GM21423 (cell line): Measurements from ENCODE around the gene PLTP.

ENCODE experiments used
- ATAC-seq: cut with Tn5 transposase; IDR thresholded peaks from one replicate; pipeline ENCODE4 v1.9.1; 2021; ENCODE audit warnings: mild to moderate bottlenecking, moderate library complexity; ENCODE audit not compliant: unreplicated experiment

The PLTP gene

GRCh38 chr20:45921337-45922189 lies 9.6 kb upstream of the PLTP start:
- ATAC-seq, result no peak

DNA sequence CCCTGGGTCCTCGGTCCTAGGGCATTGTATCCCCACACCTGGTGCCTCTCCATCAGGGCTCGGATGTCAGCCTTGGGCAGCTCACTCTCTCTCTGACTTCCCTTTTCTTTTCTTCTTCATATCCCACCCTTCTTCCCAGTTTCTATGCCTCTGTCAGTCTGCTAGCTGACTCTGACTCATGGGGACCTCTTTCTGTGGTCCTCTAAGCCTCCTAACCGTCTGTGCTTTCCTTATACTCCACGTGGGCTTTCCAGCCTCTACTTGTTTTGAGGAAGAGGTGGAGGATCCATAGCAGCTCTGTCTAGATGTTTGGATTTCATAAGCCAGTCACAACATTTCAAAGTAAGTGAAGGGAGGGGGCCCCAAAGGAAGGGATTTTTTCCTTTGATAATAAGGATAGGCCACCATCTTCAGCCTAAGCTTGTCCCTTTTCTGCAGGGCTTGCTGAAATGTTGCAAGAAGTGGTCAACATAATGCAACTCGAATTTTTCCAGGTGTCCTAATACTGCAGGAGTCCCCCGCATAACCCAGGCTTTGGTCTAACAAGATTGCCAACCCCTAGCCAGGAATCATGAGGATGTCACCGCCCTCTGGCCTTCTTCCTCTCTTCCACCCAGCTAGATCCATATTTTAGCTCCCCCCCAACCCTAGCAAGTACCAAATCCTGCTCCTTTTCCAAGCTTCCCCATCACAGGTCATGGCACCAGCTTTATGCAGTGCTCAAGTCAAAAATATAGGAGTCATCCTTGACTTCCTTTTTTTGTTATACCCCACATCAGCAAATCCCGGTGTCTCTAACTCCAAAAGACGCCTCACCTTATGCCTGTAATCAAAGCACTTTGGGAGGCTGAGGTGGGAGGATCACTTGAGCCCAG lies 8.7 kb upstream of the PLTP start:
- no peak for ATAC-seq

- ATAC-seq, result no peak
Observed at GRCh38 chr20:45919542-45920399, 7.8 kb upstream of the PLTP start.

- ATAC-seq, result no peak
Observed at GRCh38 chr20:45918779-45919537, 7.0 kb upstream of the PLTP start.

DNA sequence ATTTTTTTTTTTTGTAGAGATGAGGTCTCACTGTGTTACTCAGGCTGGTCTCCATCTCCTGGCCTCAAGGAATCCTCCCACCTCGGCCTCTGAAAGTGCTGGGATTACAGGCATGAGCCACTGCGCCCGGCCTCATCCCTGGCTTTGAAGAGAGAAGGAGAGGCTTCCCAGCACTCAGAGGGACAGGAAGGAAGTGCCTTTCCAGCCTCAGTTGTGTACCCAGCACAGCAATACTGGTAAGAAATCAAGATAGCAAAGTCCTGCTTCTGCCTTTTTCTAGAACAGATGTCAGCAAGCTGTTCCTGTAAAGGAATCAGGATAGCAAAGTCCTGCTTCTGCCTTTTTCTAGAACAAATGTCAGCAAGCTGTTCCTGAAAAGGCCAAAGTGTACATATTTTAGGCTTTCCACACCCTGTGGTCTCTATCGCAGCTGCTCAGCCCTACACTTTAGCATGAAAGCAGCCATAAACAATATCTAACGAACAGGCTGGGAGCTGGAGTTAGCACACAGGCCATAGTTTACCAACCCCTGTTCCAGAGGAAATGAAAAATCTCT lies 6.3 kb upstream of the PLTP start:
- no peak for ATAC-seq

DNA sequence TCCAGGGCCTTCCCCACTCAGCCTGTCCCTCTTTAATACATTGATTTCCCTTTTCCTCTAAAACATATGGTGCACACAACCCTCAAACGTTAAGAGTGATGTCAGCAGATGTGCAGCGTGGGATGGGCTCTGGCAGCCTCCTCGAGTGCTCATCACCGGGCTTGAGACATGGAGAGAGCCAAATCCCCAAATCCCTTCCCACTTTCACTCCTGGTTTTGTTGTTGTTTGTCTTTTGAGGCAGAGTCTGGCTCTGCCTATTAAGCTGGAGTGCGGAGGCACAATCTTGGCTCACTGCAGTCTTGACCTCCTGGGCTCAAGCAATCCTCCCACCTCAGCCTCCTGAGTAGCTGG lies 5.8 kb upstream of the PLTP start:
- ATAC-seq, result no peak

GRCh38 chr20:45913116-45913515 lies 1.2 kb upstream of the PLTP start:
- ATAC-seq, result no peak

- ATAC-seq, result no peak
Observed at GRCh38 chr20:45912344-45912682, 358 bp upstream of the PLTP start.

- peak; percentile 94 for ATAC-seq
Observed at GRCh38 chr20:45910670-45911485, 1.1 kb downstream of the PLTP start.

DNA sequence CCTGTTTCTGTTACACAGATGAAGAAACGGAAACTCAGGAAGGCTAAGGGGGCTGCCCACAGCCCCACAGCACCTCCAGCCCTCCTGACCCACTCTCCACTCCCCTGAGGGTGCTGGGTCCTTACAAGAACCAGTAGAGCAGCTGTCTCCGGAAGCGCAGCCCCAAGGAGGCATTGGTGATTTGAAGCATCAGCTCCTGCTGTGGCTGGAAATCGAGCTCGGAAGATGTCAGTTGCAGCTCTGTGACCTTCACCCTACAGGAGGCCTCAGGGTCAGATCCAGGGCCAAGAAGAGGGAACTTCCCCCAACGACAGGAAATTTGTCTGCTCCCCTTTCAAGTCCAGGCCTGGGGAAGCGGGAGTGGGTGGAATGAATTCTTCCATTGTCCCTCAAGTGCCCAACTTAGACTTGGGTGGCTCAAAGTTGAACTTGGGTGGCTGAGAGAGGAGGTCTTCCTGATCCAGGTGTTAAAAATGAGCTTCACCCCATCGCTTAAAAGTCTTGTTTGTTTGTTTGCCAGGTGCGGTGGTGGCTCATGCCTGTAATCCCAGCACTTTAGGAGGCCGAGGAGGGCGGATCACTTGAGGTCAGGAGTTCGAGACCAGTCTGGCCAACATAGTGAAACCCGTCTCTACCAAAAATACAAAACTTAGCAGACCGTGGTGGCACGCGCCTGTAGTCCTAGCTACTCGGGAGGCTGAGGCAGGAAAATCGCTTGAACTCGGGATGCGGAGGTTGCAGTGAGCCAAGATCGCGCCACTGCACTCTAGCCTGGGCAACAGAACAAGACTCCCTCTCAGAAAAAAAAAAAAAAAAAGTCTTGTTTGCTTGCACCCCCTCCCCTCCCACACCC lies 1.9 kb downstream of the PLTP start:
- ATAC-seq, result no peak

GRCh38 chr20:45909336-45909808 lies 2.6 kb downstream of the PLTP start:
- ATAC-seq, result no peak

- no peak for ATAC-seq
Observed at GRCh38 chr20:45908084-45908483, 3.9 kb downstream of the PLTP start.

- ATAC-seq, result no peak
Observed at GRCh38 chr20:45907219-45907948, 4.6 kb downstream of the PLTP start.

DNA sequence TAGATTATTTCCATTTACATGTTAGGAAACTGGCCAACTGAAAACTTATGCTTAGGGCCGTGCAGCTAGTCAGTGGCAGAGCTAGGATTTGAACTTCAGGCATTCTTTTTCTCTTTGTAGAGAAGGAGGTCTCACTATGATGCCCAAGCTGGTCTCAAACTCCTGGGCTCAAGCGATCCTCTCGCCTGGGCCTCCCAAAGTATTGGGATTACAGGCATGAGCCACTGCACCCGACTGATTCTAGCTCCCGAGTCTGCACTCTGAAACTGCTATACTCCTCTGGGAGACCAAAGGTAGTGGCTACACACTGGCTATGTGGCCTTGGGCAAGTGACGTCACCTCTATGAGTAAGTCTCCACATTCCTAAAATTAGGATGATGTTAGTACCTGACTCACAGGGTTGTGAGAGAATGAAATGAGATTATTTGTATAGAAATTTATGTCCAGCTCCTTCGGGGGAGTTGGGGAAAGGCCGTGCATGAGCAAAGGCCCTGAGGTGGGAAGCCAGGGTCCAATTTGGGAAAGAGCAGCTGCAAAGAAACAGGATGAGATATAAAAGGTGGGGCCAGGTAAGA lies 6.4 kb downstream of the PLTP start:
- ATAC-seq, result no peak

DNA sequence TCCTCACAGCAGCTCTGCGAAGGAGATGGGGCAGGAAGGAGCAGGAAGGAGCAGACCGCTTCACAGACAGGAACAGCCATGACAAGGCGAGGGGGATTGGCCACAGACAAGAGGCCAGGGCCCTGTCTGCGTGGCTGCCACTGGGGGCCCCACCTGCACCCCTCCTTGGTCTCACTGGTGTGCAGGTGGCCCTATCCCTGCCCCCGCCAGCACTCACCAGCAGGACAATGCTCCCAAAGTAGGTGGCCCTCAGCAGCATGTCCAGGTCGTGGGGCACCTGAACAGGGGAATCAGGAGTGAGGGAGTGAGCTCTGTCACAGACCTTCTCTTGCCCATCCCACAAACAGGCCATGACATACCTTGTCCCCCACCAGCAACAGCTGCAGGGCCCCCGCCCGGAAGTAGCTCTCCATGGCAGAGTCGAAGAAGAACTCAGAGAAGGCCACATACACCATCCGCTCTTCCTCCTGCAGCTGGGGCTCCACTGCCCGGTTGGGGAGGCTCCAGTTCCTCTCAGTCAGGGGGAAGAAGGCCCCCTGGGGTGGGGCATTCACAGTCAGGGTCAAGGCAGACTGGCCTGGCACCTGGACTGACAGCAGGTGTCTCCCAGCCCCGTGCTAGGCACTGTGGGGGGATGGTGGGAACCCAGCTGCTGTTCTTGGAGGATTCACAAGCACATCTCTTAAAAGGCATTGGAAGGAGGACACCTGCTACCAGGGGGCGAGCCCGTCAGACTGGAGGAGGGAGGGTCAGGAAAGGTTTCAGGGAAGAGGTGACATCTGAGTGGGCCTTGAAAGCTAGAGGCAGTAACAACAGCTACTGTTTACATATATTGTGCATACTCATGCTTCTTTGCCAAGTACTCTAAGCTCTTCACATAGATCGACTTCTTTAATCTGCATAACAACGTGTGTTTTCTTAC lies 7.1 kb downstream of the PLTP start:
- no peak for ATAC-seq

- no peak for ATAC-seq
Observed at GRCh38 chr20:45902199-45902701, 9.7 kb downstream of the PLTP start.
